Upper lobe of left lung (tissue), 4 donors: Measurements from ENCODE around the gene SARS2.

Experiments used
- EP300 ChIP-seq, 4 donors: sonication (generic); formaldehyde crosslinking; IDR thresholded peaks; one replicate each; pipeline ENCODE4 v1.5.1; 2017; ENCODE audit warnings: antibody characterized with exemption in 4 of 4, control low read depth in 2 of 4
- POLR2A ChIP-seq, 4 donors: fragments of 450-650 bp; IDR thresholded peaks; one replicate each; pipeline ENCODE4 v1.5.1; 2016 to 2017; ENCODE audit warnings: antibody characterized with exemption in 4 of 4, mild to moderate bottlenecking in 2 of 4
- POLR2AphosphoS5 ChIP-seq, 2 donors: sonication (generic); formaldehyde crosslinking; IDR thresholded peaks; one replicate each; pipeline ENCODE4 v1.5.1; 2017; ENCODE audit warnings: antibody characterized with exemption in 2 of 2
- TF ChIP-seq, protein P1 (sequence below), 6 experiments: fragments of 450-650 bp in 4 of 6; fragments of 200-600 bp in 2 of 6; sonication (generic) in 2 of 6; IDR thresholded peaks; one replicate each; pipeline ENCODE4 v1.5.1; 2016 to 2019; ENCODE audit warnings: antibody characterized with exemption in 6 of 6

GRCh38 chr19:38894968-38895367 lies 35.6 kb downstream of the SARS2 start:
- TF ChIP-seq POLR2AphosphoS5 (IDR thresholded peaks at IDR 0.05) (no peak), EP300 (IDR thresholded peaks at IDR 0.05) (no peak), POLR2A (IDR thresholded peaks at IDR 0.05) (no peak)
- TF ChIP-seq, protein P1, sequence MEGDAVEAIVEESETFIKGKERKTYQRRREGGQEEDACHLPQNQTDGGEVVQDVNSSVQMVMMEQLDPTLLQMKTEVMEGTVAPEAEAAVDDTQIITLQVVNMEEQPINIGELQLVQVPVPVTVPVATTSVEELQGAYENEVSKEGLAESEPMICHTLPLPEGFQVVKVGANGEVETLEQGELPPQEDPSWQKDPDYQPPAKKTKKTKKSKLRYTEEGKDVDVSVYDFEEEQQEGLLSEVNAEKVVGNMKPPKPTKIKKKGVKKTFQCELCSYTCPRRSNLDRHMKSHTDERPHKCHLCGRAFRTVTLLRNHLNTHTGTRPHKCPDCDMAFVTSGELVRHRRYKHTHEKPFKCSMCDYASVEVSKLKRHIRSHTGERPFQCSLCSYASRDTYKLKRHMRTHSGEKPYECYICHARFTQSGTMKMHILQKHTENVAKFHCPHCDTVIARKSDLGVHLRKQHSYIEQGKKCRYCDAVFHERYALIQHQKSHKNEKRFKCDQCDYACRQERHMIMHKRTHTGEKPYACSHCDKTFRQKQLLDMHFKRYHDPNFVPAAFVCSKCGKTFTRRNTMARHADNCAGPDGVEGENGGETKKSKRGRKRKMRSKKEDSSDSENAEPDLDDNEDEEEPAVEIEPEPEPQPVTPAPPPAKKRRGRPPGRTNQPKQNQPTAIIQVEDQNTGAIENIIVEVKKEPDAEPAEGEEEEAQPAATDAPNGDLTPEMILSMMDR (IDR thresholded peaks at IDR 0.05): no peak
